ENCODE data around the gene TEK.

TEK gene

DNA sequence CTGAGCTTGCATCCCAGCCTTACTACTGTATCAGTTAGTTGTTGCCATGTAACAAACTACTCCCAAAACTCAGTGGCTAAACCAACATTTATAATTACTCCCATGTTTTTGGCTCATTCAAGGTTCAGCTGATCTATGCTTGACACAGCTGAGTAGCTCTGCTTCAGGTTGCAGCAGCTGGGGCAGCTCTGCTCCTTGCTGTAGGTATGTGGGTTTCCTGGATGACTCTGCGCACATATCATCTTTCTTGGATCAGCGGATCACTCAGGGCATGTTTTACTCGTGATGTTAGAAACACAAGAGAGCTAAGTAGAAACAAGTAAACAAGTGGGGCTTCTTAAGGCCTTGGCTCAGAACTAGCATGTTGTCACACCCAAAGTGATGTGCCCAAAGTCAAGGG is 15.1 kb downstream of the TEK start:
- peak; percentile 35 for DNase-seq

DNA sequence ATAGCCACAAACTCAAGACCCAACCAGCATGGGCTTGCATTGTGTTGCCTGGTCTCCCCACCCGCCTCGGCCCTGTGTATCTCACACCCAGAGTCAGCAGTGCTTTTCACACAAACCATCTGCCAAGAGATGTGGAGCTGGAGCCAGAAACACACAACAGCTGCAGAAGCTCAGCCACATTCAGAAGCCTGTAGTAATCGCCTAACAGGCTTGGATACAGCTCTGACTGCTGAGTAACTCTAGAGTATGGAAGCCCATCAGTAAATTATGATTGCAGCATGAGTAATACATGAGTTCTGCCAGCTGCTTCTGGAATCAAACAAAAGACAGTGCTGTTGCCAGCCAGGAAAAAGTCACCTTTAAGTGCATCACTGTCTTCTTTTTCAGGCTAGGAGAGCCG is 16.0 kb downstream of the TEK start:
- DNase-seq, result peak; percentile 95

DNA sequence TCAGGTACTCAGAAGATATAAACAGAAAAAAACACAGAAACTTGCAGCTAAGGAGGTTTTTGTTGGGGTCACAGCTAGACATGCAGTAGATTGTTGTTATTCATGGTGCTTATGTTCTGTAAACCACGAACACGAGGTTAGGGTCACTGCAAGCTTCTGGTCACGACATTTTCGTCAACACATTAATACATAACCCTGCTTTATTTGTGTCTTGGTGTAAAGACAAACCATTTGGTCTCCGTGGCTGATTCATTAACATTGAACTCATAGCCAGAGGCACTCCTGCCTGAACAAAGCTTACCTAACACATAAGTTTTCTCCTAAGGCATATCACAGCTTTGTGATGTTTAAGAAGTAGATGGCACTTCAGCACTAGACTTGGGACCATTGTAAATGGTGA is 16.9 kb downstream of the TEK start:
- DNase-seq, result no peak

DNA sequence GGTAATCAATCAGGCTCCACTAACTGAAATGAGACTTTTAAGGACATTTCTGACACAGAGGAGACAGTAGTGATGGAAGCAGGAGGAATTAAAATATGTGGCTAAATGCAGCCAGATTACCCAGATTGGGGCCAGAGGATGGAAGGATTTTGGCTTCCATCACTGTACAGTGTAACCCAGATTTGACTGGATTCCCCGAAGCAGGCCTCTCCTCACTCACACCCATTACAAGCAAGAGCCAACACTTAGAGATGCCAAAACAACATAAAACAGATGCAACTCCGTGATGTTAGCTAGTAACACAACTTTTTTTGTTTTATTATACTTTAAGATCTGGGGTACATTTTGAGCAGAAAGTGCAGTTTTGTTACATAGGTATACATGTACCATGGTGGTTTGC is 17.6 kb downstream of the TEK start:
- DNase-seq, result no peak

DNA sequence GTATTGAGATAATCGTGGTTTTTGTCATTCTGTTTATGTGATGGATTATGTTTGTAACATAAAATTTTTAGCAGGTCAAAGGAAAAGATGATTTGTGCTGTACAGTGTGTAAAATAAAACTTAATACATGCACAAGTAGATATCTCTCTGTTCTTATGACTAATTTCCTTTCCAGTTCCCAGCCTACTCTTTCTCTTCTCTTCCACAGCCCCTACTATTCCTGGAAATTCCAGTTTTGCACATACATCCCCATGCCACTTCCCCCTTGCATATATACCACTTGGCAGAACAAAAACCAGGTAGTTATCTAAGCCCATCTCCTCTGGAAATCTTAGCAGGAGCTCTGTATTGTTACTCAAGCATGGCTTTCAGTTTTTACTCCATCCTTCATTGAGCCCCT is 20.2 kb downstream of the TEK start:
- DNase-seq, result no peak

DNA sequence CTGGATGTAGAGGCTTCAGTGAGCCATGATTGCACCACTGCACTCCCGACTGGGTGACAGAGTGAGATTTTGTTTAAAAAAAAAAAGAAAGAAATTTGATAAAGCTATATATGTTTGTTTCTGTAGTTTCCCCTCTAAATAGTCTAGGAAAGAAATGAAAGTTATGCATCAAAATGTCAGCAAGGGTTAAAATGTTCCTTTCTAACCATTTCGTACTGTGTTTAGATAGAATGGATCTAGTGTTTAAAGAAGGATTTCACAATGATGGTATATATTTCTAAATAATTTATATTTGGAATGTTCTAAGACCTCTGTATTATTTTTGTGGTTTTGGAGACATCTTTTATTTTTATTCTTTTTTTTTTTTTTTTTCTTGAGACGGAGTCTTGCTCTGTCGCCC is 22.7 kb downstream of the TEK start:
- no peak for DNase-seq

DNA sequence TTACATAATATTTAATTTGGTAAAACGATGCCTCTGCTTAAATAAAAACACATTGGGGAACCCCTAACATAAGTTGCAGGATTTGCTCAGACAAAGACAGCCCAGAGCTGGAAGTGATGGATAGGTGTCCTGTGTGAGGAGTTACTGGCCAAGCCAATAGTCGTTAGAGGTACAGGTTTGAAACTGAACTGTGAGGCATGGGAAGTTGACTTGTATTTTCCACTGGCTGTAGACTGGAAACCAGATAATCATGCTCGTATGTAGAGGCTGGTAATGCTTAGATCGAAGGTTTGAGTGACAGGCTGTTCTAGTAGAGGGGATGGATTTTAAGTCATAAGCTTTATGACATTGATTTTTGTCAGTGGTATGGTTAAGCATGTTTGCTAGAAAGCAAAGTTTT is 24.8 kb downstream of the TEK start:
- DNase-seq, result no peak

DNA sequence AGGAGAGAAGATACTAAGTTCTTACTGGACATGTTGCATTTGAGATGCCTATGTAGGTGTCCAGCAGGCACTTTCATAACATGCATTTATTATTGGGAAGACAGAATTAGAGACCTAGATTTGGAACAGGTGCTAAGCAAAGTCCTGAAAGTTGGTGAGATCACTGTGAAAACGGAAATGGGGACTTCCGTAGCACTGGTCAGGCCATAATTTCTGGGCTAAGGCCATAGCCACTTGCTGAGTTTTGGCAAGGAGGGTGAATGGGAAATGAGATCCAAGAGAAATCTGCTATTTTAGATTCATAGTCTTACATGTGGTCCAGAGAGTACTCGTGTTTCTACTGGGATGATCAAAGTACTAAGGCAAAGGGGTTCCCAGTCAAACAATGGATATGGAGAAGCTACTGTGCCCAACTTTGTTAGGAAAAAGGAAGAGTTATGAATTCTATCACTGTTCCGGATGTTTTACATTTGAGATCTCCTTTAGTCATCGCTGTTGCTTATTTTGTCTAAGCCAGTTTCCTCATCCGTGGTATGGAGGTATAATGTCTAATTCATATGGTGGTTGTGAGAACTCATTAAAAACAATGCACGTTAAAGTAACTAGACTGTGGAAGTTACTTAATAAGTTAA is 33.4 kb downstream of the TEK start:
- DNase-seq, result no peak

DNA sequence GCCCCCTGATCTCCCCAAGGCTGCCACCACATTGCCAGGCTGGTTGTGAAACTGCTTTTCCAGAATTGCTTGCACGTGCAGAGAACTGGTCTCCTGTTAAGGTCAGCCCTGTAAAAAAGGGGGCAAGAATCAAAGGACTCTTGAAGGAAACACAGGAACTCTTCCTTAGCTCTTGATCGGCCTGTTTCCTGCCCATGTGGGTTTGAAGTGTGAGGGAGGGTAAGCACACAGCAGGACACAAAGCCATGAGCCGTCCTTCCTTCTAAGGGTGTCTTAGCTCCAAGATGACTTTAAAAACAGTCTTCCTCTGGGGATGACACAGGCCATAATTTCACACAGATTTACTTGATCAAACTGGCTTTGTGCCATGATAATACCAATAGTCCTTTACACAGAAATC is 36.1 kb downstream of the TEK start:
- DNase-seq, result no peak

DNA sequence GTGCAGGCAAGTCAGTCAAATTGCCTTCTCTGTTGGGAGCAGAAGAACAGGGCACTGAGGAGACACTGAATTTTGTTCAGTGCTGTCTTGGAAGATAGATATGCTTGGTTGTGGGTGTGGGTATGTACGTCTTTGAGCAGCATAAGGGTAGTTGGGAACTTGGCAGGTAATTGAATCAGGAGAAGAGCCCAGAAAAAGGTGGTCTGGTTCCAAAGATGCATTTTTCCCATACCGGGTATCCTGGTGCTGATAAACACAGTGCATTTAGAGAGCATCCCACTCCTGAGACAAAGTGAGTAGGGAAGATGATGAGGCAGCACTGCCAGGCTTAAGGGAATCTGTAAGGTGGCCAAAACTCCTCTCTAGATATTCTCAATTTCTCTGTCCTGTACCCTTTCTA is 40.6 kb downstream of the TEK start:
- DNase-seq, result no peak

DNA sequence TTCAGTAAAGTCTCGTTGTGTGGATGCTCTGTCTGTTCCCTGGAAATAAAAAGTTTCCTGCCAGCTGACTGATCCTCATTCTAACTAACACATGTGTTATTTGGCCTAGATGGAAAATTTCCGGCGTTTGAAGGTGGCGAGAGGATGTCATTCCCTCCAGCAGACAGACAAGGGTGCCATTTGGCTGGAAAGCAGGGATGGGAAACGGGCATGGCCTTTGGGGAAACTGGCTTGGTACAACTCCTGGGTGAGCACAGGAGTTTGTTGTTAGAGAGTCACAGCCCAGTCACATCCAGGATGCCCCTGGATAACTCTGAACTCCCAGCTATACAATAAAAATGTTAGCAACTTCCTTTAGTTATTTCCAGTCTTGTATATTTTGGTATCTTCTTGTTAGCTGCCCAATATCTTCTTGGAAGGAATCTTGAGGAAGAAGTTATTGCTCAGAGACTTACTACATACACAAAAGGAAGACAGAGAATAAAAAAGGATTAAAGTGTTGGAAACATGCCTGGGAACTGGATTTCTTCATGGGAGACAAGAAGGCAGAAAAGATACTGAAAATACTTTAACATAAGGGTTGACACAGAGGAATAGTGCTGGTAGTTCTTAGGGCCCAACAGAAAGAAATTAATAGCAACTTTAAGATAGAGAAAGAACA is 41.9 kb downstream of the TEK start:
- peak; percentile 67 for DNase-seq

DNA sequence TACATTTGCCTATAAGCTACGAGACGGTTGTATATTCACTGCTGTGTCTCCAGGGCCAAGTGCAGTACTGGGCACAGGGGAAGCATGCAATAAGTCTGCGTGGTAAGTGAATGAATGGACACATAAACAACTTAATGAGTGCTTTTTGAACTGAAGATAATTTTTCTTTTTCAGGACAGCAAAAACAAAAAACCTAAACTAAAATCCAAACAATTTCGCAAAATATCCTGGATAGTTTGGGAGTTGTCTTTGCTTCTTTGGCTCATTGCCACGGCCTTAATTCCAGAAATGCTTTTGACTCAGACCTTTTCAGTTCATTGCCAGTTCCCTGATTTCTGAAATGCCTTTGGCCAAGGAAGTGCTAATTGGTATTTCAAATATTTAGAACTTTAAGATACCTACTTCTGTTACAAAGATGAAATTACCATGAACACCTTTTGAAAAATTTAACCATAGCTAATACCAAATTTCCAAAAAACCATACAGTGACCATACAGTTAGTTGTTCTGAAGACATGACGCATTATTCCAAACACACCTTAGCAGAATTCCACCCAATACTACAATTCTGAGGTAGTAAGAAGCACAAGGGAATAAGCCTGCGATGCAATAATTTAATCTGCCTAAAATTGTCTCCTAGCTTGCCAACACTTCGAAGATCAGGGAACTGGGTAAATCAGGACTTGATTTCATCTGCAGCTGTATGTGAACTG is 42.8 kb downstream of the TEK start:
- peak; percentile 79 for DNase-seq

DNA sequence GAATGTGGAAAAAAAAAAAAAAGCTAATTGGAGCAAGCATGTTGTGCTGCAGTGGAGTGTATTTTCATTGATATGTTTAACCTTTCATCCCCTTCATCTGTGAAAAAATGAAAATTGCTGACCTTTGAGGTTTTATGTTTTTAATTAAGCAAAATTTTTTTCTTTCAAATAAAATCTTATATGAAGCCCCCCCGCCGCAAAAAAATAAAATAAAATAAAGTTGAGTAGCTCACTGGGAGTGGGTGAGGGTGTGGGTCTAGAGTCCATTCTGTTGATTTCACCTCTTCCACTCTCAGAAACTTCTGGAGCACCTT is 43.3 kb downstream of the TEK start:
- DNase-seq, result no peak

DNA sequence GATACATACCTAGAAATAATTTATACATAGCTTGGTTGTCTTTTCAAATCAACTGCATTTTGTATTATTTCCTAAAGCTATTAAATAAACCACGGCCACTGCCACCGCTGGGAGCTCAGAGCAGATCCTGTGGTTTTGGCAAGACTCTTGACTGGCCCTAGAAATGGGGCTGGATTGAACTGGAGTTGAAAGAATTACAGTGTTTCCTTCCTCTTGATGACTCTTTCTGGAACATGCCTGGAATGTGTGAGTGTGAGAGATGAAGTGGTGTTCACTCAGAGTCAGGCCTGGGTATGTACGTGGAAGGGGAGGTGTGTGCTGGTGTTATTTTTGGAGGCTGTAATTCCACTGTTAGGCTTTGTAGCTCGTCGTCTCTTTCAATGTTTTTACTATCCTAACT is 45.9 kb downstream of the TEK start:
- DNase-seq, result peak; percentile 95

DNA sequence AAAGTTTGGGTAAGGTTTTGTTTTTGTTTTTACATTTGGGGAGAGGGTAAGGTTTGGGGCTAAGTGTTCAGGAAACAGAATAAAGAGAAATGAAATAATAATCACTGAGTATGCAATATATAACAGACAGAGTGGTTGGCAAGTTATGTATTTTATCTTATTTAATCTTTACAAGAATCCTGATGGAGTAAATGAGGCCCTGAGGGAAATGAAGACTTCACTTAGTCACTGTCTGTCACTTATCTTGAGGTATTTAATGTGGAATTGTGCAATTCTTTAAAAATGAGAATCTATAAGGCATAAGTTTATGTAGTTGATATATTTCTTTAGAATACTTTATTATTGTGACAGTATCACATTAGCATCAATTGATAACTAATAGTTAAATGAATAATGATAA is 48.1 kb downstream of the TEK start:
- no peak for DNase-seq

DNA sequence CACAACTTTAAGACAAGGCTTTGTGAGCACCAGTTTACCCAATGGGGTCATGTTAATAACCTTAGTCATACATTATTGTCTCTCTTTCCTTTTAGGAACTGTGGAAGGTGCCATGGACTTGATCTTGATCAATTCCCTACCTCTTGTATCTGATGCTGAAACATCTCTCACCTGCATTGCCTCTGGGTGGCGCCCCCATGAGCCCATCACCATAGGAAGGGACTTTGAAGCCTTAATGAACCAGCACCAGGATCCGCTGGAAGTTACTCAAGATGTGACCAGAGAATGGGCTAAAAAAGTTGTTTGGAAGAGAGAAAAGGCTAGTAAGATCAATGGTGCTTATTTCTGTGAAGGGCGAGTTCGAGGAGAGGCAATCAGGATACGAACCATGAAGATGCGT is 48.7 kb downstream of the TEK start:
- DNase-seq, result no peak

DNA sequence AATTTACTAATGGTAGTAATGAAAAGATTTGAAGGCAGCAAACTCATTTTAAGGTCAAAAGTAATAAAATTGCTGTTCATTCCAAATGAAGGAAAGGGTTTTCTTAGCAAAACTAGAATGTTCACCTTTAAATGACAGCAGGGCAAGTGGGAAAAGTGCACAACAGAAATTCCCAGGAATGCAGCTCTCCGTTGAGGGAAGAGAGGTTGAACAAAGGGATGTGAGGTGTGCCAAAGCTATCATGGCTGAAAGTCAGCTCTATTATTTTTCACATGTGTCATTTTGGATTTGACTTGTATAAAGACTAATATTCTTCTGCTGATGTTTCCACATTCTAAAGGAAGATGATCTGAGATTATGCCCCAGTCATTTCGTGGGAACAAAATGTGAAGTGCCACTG is 51.6 kb downstream of the TEK start:
- no peak for DNase-seq

DNA sequence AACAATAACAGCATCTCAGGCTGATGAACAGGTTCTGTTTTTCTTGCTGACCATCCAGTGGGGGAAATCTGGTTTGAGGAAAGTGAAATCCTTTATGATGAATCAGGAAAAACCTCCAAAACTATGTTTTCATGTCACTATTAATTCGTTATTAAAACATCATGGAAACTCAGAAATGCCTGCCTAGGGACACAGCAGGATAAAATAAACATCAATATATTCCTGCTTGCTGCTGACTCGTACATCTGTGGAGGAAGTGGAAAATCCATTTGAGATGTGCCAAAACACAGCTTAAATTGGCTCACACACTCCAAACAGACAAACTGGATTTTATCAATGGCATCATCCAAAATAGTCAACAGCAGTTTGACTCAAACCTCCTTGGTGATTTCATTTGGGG is 53.0 kb downstream of the TEK start:
- peak; percentile 60 for DNase-seq

DNA sequence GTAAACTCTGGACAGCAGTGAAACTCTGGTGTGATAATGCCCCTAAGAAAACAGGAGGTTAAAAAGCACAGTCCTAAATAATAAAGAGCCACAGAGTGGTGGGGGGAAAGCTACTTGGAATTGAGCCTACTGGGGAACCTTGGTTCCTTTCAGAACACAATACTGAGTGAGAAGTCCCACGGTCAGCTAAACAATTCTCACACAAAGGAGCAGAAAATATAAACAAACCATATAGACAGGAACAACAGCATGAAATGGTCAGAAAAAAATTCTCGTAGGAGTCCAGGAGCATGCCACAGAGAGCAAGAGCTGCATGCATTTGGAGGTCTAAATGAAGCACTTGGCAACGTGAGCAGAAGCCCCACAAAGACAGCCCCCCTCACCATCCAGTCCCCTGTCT is 56.0 kb downstream of the TEK start:
- no peak for DNase-seq

DNA sequence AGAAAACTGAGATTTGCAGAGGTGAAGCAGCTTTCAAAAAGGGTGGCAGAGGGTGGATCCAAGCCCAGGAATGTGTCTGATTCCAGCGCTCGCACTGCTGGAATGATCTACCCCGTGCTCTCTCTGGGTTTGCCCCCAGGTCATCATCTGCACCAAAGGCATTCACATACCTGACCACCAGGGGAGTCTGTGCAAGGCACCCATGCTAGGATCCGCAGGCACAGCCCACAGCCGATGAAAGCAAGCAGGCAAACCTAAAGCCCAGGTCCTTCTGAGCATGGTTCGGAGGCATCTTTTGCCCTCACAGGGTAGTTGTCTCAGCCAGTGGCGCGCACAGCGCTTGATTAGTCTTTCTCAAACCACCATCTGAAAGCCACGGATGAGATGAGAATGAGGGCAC is 56.6 kb downstream of the TEK start:
- no peak for DNase-seq

DNA sequence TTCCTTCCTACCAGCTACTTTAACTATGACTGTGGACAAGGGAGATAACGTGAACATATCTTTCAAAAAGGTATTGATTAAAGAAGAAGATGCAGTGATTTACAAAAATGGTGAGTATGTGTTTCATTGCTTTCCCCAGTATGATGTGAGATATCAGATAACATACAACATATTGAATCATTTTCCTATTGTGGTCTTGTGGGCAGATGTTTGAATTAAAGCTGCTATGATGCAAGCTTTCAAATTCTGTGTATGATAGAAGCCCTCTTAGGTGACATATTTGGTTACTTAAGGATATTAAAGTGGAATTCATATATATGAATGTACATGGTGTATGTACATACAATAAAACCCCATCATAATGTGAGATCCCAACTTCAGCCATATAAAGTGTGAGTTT is 59.5 kb downstream of the TEK start:
- no peak for DNase-seq

DNA sequence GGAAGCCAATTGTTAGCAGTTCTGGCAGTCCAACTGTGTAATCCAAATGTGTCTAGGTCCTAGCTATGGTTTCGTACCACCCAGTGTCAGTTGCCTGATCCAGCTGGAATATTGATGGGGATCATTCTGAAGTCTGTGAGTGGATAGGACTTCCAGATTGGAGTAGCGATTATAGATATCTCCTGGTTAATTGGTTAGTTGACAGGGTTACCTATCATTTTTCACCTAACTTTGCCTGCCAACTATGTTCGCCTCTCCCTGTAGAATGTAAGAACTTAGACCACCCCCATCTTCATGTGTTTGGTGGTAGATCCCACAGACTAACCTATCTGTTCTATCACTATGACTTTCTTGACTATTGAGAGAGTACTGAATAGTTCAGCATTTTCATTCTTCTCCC is 59.9 kb downstream of the TEK start:
- no peak for DNase-seq

DNA sequence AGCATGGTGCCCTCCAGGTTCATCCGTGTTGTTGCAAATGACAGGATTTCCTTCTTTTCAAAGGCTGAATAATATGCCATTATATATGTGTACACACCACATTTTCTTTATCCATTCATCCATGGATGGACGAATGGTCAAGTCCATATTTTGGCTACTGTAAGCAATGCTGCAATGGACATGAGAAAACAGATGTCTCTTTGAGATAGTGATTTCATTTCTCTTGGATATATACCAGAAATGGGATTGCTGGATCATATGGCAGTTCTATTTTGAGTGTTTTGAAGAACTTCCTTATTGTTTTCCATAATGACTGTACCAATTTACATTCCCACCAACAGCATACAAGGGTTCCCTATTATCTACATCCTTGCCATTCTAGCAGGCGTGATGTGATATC is 67.9 kb downstream of the TEK start:
- no peak for DNase-seq

DNA sequence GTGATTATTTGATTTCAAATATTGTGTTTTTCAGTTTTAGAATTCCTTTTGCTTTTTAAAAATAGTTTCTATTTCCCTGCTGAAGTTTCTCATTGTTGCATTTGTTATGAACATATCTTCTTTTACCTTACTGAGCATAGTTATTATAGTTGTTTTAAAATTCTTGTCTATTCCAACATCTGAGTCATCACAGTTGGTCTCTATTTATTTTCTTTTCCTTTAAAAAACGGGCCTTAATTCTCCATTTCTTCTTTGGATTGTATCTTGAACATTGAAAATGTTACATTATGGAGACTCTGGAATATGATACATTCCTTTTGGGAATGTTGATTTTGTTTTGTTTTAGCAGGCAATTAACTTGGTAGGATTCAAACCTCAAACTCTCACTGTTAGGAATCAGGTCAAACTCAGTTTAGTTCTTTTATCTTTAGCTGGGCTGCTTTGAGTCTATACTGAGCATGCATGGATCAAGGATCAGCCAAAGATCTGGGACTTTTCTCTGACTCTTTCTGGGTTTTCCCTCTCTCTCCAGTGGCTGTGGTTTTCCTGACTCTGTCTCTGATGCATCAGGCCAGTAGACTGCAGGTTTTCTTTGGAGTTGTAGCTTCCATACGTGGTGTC is 70.3 kb downstream of the TEK start:
- no peak for DNase-seq

Measured in fibroblast of skin of abdomen (primary cell).